ENCODE results near the gene PPM1F.

The PPM1F gene

GRCh38 chr22:21948390-21948789 lies 4.3 kb downstream of the PPM1F start:
- no peak overlapping the region for H3K4me3 ChIP-seq (ENCODE audit: low read depth, low read length)
- in situ Hi-C loops (cut with HindIII; ENCODE audit: low sequenced_read_pairs), result loop anchor here (25.0 kb wide), 1 partner anchor 236 kb away; no protein-coding TSS in a partner anchor
- no peak for TF ChIP-seq CTCF (IDR thresholded peaks at IDR 0.05; ENCODE audit: low read depth, low read length)
- DNase-seq (ENCODE audit: low read depth, low spot score), result no peak

- no peak overlapping the region for H3K4me3 ChIP-seq (ENCODE audit: low read depth, low read length)
- peak; percentile 59 for DNase-seq (ENCODE audit: low read depth, low spot score)
- TF ChIP-seq CTCF (IDR thresholded peaks at IDR 0.05; ENCODE audit: low read depth, low read length), result peak; percentile 72
- in situ Hi-C loops (cut with HindIII; ENCODE audit: low sequenced_read_pairs), result loop anchor here (25.0 kb wide), 1 partner anchor 235 kb away; no protein-coding TSS in a partner anchor
Observed at GRCh38 chr22:21947040-21948014, 5.3 kb downstream of the PPM1F start.

GRCh38 chr22:21946262-21946925 lies 6.3 kb downstream of the PPM1F start:
- in situ Hi-C loops (cut with HindIII; ENCODE audit: low sequenced_read_pairs), result loop anchor here (25.0 kb wide), 1 partner anchor 234 kb away; no protein-coding TSS in a partner anchor
- TF ChIP-seq CTCF (IDR thresholded peaks at IDR 0.05; ENCODE audit: low read depth, low read length), result no peak
- H3K4me3 ChIP-seq (ENCODE audit: low read depth, low read length), result no peak overlapping the region
- DNase-seq (ENCODE audit: low read depth, low spot score), result no peak

- in situ Hi-C loops (cut with HindIII; ENCODE audit: low sequenced_read_pairs), result loop anchor here (25.0 kb wide), 1 partner anchor 233 kb away; no protein-coding TSS in a partner anchor
- DNase-seq (ENCODE audit: low read depth, low spot score), result no peak
- no peak for TF ChIP-seq CTCF (IDR thresholded peaks at IDR 0.05; ENCODE audit: low read depth, low read length)
- H3K4me3 ChIP-seq (ENCODE audit: low read depth, low read length), result no peak overlapping the region
Observed at GRCh38 chr22:21945453-21946261, 7.0 kb downstream of the PPM1F start.

GRCh38 chr22:21944871-21945270 lies 7.8 kb downstream of the PPM1F start:
- in situ Hi-C loops (cut with HindIII; ENCODE audit: low sequenced_read_pairs), result loop anchor here (25.0 kb wide), 1 partner anchor 233 kb away; no protein-coding TSS in a partner anchor
- no peak overlapping the region for H3K4me3 ChIP-seq (ENCODE audit: low read depth, low read length)
- no peak for DNase-seq (ENCODE audit: low read depth, low spot score)
- TF ChIP-seq CTCF (IDR thresholded peaks at IDR 0.05; ENCODE audit: low read depth, low read length), result no peak
